Pancreas (tissue), 10 donors: Measurements from ENCODE around the gene CDK9. TPM values are rescaled to one million over a fixed set of nuclear protein-coding genes. Genes with fewer than 3 reads are reported as not detected.

ENCODE experiments used
- ATAC-seq, 4 donors: fragments of 200-7000 bp; cut with Tn5 transposase; one replicate each; pipeline versions ENCODE4 v1.8.0 to v1.9.1; 2020; ENCODE audit warnings: mild to moderate bottlenecking in 4 of 4, moderate library complexity in 4 of 4
- DNase-seq, 6 donors: peaks; one replicate each; pipeline ENCODE4 v3.0.0-alpha.2; 2020
- FAIRE-seq: peaks from 2 replicates; lab custom pipeline; 2012; peaks lifted over from hg19 to GRCh38; lab: Jason Lieb, UNC
- H3K27ac ChIP-seq, 4 donors: fragments of 200-600 bp; sonication (generic); 1 replicate in 3 of 4; 2 replicates in 1 of 4; pipeline versions ENCODE4 v1.5.0 to v1.8.0; 2020
- H3K27me3 ChIP-seq, 4 donors: fragments of 200-600 bp; one replicate each; pipeline ENCODE4 v1.8.0; 2021
- H3K36me3 ChIP-seq, 3 donors: fragments of 200-600 bp; sonication (generic) in 1 of 3; one replicate each; pipeline versions ENCODE4 v1.5.0 to v1.8.0; 2020 to 2021
- H3K4me1 ChIP-seq, 3 donors: fragments of 200-600 bp; one replicate each; pipeline ENCODE4 v1.8.0; 2021
- H3K4me3 ChIP-seq, 4 donors: fragments of 200-600 bp; sonication (generic) in 2 of 4; one replicate each; pipeline versions ENCODE4 v1.5.0 to v1.8.0; 2020 to 2021
- H3K9me3 ChIP-seq, 4 donors: fragments of 200-600 bp; one replicate each; pipeline ENCODE4 v1.8.0; 2021
- WGBS, 2 donors: extraction: QIAGEN DNeasy Blood & Tissue Kit; methylation state at CpG; one replicate each; pipeline ENCODE4 v1.1.7; 2013; 5-methylcytosine and 5-hydroxymethylcytosine counted together
- intact Hi-C, 3 donors: fragments of 100-400 bp; cut with DNase I; formaldehyde crosslinking; loops; one replicate each; pipeline versions ENCODE4 v1.11.1 to v1.14.2; 2022
- polyA plus RNA-seq, 2 donors: library from polyadenylated mRNA; stranded (reverse); fragments of 200-250 nt; gene quantifications; one replicate each; pipeline ENCODE4 v1.2.3, GENCODE V29; 2013
- total RNA-seq, 6 donors: library from RNA; stranded (reverse); fragmentation: NEBNext Ultra II Directional in 4 of 6; extraction: Animal tissue kit (Norgen Biotek cat#: 25700) in 4 of 6; gene quantifications; one replicate each; pipeline versions ENCODE4 v1.2.1 to v1.2.4, GENCODE V29; 2021 to 2023
- TF ChIP-seq, protein P1 (sequence below), 4 donors: fragments of 200-600 bp; sonication (generic) in 3 of 4; IDR thresholded peaks; one replicate each; pipeline versions ENCODE4 v1.5.0 to v1.8.0; 2021; ENCODE audit warnings: antibody characterized with exemption in 4 of 4
- donor health status: healthy with polysubstance abuse.
- donor health status: DM: no; HTN: no; CAD: no; lungs with moderate emphysema.
- donor health status: DM: no; HTN: no; CAD: no.
- donor health status: control.
- donor health status: control.
- donor health status: Bipolar disorder and iron deficiency.
- donor health status: DM: yes; HTN: yes; CAD: no.
- donor health status: DM: no; HTN: no; CAD: no.
- donor health status: DM: no; HTN: no; CAD: no.
- donor health status: DM: yes; HTN: yes; CAD: no.

CDK9 gene
- 10 to 100 TPM; 33.9 to 58.2 (median 43.9) TPM for total RNA-seq
- 100 to 1,000 TPM in 1 of 2 donors, 10 to 100 TPM in 1; 73.7 to 119 TPM for polyA plus RNA-seq

DNA sequence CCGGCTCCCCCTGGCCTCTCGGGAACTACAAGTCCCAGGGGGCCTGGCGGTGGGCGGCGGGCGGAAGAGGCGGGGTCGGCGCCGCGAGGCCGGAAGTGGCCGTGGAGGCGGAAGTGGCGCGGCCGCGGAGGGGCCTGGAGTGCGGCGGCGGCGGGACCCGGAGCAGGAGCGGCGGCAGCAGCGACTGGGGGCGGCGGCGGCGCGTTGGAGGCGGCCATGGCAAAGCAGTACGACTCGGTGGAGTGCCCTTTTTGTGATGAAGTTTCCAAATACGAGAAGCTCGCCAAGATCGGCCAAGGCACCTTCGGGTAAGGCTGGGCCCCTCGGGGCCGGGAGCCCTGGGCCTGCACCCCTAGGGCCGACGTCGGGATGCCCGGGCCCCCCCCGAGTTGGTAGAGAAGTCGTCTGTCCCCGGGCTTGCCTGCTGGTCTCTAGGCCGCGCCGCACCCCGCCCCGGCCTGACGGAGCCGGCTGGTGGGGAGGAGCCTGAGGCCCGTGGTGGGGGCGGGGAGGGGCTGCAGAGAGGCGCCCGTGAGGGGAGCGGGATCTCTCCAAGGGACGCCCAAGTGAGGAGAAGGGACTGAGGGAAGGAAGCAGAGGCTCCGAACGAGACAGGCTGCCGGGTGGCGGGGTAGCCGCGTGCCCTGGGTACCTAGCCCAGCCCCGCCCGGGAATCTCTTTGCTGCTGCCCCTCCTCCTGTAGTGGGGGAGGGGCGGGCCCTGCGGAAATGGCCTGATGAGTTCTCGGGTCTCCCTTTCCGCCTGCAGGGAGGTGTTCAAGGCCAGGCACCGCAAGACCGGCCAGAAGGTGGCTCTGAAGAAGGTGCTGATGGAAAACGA lies at the start of gene CDK9:
Gene CDK9, plus strand, starts transcription at position 102 of the 840 bp plus-strand sequence. Its CDS starts 115 bp downstream, at position 217.
- H3K36me3 ChIP-seq, result peaks cover 5 to 45% (median 34%) of the 10 kb centered on the region in 3 donors
- FAIRE-seq, result no peak
- peak within 1 kb of the TSS; percentile 84 to 93 (median 90) for H3K27ac ChIP-seq
- WGBS, 2 donors, result 0 to 1% methylated on average over 65 to 75 of the region's 75 CpGs
- H3K4me1 ChIP-seq, result peaks cover 17 to 36% (median 25%) of the 10 kb centered on the region in 3 donors
- DNase-seq, result peak; percentile 90 to 97 (median 94)
- no peaks in the 10 kb centered on the region for H3K27me3 ChIP-seq
- intact Hi-C loops, result no loop called here
- H3K4me3 ChIP-seq, result peak within 1 kb of the TSS; percentile 73 to 100 (median 98)
- H3K9me3 ChIP-seq, result no peaks in the 10 kb centered on the region
- TF ChIP-seq, protein P1, sequence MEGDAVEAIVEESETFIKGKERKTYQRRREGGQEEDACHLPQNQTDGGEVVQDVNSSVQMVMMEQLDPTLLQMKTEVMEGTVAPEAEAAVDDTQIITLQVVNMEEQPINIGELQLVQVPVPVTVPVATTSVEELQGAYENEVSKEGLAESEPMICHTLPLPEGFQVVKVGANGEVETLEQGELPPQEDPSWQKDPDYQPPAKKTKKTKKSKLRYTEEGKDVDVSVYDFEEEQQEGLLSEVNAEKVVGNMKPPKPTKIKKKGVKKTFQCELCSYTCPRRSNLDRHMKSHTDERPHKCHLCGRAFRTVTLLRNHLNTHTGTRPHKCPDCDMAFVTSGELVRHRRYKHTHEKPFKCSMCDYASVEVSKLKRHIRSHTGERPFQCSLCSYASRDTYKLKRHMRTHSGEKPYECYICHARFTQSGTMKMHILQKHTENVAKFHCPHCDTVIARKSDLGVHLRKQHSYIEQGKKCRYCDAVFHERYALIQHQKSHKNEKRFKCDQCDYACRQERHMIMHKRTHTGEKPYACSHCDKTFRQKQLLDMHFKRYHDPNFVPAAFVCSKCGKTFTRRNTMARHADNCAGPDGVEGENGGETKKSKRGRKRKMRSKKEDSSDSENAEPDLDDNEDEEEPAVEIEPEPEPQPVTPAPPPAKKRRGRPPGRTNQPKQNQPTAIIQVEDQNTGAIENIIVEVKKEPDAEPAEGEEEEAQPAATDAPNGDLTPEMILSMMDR (IDR thresholded peaks at IDR 0.05), result no peak
- ATAC-seq, result peak; percentile 72 to 81 (median 76)

DNA sequence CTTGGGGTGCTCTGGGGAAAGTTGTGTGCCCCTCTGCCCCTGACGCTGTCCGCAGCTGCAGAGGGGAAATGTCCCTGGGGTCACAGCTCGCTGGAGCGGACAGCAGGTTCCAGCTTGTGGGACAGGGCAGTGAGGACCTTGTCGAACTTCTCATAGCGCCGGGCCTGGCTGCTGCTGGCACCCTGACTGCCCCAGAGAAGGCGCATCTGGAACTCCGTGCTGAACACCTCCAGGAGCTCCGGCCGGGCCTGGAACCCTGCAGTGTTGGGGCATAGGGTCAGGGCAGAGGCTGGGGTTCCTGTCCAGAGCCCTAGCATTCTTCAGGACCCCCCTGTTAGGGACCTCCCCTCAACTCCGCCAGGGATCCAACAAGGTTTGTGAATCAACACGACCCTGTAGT lies 47.2 kb upstream of the CDK9 start:
- no peaks in the 10 kb centered on the region for H3K27me3 ChIP-seq
- H3K36me3 ChIP-seq, result no peaks in the 10 kb centered on the region
- H3K9me3 ChIP-seq, result no peaks in the 10 kb centered on the region
- peak in 1 of 6 donors; percentile 62 for DNase-seq
- H3K4me1 ChIP-seq, result peaks cover 0 to 6% (median 4%) of the 10 kb centered on the region in 3 donors
- FAIRE-seq, result no peak
- intact Hi-C loops, result loop anchor here in 2 of 3 donors (5.0 to 10.0 kb wide), 3 partner anchors 129 to 244 kb away; no protein-coding TSS in a partner anchor
- ATAC-seq, result no peak
- TF ChIP-seq, protein P1 (IDR thresholded peaks at IDR 0.05), result no peak
- no peak overlapping the region for H3K27ac ChIP-seq
- H3K4me3 ChIP-seq, result no peak overlapping the region
- WGBS, 2 donors, result 69 to 87% methylated on average over 13 of the region's 13 CpGs

DNA sequence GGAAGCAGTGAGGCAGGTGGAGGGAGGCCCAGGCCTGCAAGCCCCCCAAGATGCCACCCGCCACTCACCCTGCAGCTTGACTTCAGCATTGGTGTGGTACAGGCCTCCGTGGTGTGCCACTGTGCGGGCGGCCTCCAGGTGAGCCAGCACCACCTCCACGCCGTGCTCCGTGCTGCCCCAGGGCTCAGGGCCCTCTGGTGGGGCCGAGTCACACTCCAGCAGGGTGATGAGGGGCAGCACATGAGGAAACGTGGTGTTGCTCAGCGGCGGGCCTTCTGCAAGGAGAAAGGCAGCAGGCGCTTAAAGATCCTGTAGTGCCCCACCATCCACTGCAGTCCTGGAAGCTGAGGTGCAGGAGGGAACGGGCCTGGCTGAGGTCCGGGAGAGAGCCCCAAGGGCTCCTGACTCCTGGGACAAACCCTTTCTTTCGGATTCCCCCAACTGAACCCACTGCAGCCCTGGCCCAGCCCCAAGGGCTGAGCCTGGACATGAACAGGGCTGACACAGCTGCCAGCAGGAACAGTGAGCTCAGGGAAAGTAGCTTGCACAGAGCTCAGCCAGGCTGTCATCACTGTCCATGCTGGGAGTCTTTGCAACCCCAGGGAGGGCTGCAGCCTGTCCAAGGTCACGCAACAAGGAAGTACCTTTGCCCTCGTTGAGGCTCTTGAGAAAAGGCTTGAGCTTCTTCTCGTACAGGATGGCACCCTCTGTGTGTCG lies 46.1 kb upstream of the CDK9 start:
- H3K4me3 ChIP-seq, result no peak overlapping the region
- no peaks in the 10 kb centered on the region for H3K9me3 ChIP-seq
- DNase-seq, result peak in 1 of 6 donors; percentile 48
- WGBS, 2 donors, result 73 to 87% methylated on average over 16 to 19 of the region's 19 CpGs
- intact Hi-C loops, result loop anchor here in 2 of 3 donors (5.0 to 10.0 kb wide), 3 partner anchors 128 to 245 kb away; no protein-coding TSS in a partner anchor
- H3K4me1 ChIP-seq, result no peaks in the 10 kb centered on the region
- H3K36me3 ChIP-seq, result no peaks in the 10 kb centered on the region
- FAIRE-seq, result no peak
- TF ChIP-seq, protein P1 (IDR thresholded peaks at IDR 0.05), result no peak
- no peaks in the 10 kb centered on the region for H3K27me3 ChIP-seq
- no peak for ATAC-seq
- H3K27ac ChIP-seq, result no peak overlapping the region

DNA sequence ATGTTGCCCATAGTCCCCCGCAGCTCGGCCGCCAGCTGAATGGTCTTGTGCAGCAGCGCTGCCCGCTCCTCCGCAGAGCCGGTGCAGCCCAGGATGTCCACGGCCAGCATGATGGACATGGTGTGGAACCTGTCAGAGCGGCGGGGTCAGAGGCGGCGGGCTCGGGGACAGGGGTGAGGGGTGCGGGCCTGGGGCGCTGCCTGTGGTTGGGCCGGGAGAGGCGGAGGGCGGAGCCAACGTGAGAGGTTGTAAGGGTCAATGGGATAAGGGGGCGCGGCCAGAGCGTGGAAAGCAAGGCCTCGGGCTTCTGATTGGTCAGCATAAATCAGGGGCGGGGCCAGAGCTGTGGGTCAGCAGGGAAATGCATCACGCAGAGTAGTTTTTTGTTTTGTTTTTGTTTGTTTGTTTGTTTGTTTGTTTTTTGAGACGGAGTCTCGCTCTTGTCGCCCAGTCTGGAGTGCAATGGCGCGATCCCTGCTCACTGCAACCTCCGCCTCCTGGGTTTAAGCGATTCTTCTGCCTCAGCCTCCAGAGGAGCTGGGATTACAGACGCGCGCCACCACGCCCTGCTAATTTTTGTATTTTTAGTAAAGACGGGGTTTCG lies 43.9 kb upstream of the CDK9 start:
- H3K27me3 ChIP-seq, result no peaks in the 10 kb centered on the region
- H3K4me3 ChIP-seq, result peak overlapping the region in 2 of 4 donors; percentile 21 to 33
- ATAC-seq (peak; percentile 71 to 90 (median 84)), DNase-seq (peak; percentile 70 to 88 (median 80)), FAIRE-seq (no peak)
- no peaks in the 10 kb centered on the region for H3K9me3 ChIP-seq
- H3K4me1 ChIP-seq, result no peaks in the 10 kb centered on the region
- H3K27ac ChIP-seq, result peak overlapping the region in 1 of 4 donors; percentile 37
- TF ChIP-seq, protein P1 (IDR thresholded peaks at IDR 0.05), result no peak
- no peaks in the 10 kb centered on the region for H3K36me3 ChIP-seq
- 19 to 23% methylated on average over 38 of the region's 38 CpGs for WGBS, 2 donors
- intact Hi-C loops, result no loop called here
